HEK293T (cell line): ENCODE results near the gene TFR2.

Experiments
- CTCF ChIA-PET: fragments of 350-600 bp; formaldehyde crosslinking; extraction: SDS; loops from one replicate; lab custom pipeline; 2021; ENCODE audit warnings: antibody characterized with exemption, inconsistent platforms; lab: Yijun Ruan, JAX
- POLR2A ChIA-PET: fragments of 350-600 bp; formaldehyde crosslinking; extraction: SDS; loops from one replicate; lab custom pipeline; 2020; ENCODE audit warnings: antibody characterized with exemption, inconsistent platforms; lab: Yijun Ruan, JAX
- DNase-seq: peaks from one replicate; pipeline ENCODE4 v3.0.0; 2012; ENCODE audit warnings: mixed read lengths; ENCODE audit errors: extremely low spot score
- ELF4 ChIP-seq: fragments of 450-650 bp; IDR thresholded peaks from 2 replicates; pipeline ENCODE4 v1.6.1; 2017; ENCODE audit warnings: antibody characterized with exemption
- FOXK2 ChIP-seq: fragments of 450-650 bp; IDR thresholded peaks from 2 replicates; pipeline ENCODE4 v1.6.1; 2016; ENCODE audit warnings: mild to moderate bottlenecking
- FOXM1 ChIP-seq: fragments of 450-650 bp; IDR thresholded peaks from 2 replicates; pipeline ENCODE4 v1.6.1; 2017; ENCODE audit warnings: mild to moderate bottlenecking, borderline replicate concordance
- L3MBTL2 ChIP-seq: fragments of 450-650 bp; conservative IDR thresholded peaks from 2 replicates; pipeline ENCODE4 v1.6.1; 2016; ENCODE audit warnings: mild to moderate bottlenecking
- SUZ12 ChIP-seq: fragments of 450-650 bp; IDR thresholded peaks from 2 replicates; pipeline ENCODE4 v1.6.1; 2016; ENCODE audit warnings: mild to moderate bottlenecking
- ZNF384 ChIP-seq: fragments of 450-650 bp; IDR thresholded peaks from 2 replicates; pipeline ENCODE4 v1.6.1; 2016

TFR2 gene

DNA sequence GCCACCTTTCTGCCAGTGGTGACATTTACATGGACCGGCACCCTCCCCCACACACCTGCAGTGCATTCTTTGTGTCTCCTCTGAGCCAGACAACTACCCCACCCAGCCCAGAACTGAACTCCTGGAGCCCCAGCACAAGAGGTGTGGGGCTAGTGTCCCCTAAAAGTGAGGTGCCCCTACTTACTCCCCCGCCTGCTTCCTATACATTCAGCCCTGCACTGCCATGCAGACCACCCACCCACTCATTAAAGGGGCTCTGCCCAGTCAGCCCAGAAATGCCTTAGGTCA is 69.6 kb downstream of the TFR2 start:
- CTCF ChIA-PET = no interaction called here
- TF ChIP-seq L3MBTL2 = no peak
- TF ChIP-seq SUZ12 = no peak
- no peak for TF ChIP-seq ELF4
- DNase-seq = no peak
- POLR2A ChIA-PET = interaction anchor here (1.9 kb wide), 1 partner anchor 14 kb away, joined by 10 read pairs; the partner anchor contains the start of genes FBXO24 and LRCH4

DNA sequence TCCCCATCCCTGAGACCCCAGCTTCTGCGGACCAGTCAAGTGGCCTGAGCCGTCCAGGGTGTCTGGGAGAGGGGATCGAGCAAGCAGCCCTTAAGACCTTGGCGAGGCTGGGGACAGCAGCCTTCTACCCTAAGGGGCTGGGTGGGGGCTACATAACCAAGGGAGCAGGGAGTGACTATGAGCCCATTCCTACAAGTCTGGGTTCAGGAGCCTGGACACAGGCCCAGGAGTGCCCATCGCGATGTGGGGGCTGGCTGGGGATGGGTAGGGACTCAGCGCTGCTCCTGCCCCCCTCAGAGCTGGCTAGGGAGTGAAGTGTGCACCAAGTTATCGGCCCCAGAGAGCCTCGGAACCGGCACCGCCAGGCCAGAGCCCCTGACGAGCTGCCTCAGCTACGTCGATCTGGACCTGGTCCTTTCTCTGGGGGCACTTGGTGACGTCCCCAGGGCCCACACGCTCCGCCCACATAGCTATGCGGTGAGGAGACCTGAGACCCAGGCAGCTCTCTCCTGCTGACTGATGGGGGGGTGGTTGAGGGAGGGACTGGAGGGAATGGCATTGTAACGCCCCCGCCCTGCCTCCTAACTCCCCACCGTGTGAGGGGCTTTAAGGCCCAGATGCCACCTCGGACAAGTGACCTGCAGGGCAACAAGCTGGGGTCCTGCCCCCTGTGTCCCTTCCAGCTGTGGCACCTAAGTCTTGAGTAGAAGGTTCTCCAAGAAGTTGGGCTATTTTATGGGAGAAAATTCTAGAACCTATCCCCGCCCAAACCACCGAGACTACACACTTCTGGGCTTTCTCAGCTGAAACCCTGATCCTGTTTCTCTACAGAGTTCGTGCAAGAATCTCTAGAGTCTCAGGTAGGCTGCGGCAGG is 70.2 kb downstream of the TFR2 start:
- ChIA-PET POLR2A (interaction anchor here (1.9 kb wide), 1 partner anchor 15 kb away, joined by 10 read pairs; the partner anchor contains the start of genes FBXO24 and LRCH4), CTCF (no interaction called here)
- TF ChIP-seq FOXM1 (no peak), ZNF384 (no peak; the same call in 1 of the 2 replicates), FOXK2 (no peak), L3MBTL2 (no peak), SUZ12 (no peak)
- no peak for DNase-seq
